Measurements from ENCODE around the gene ZNF219. TPM values are rescaled to one million over a fixed set of nuclear protein-coding genes. Genes with fewer than 3 reads are reported as not detected.

ZNF219 gene
- total and polyA plus RNA-seq, 2 of the 13 experiments (the other 11 are each of a cell fraction or from before 2014, with no cell fraction given) = 34.5 to 36.6 TPM

- peak; percentile 73 for FAIRE-seq
- TF ChIP-seq ZNF362 (CRISPR knock-in tag; IDR thresholded peaks at IDR 0.05; ENCODE audit: borderline replicate concordance) (no peak), DMTF1 (CRISPR knock-in tag; IDR thresholded peaks at IDR 0.05) (no peak), PHF5A (CRISPR knock-in tag; IDR thresholded peaks at IDR 0.05; ENCODE audit: low read depth, unreplicated experiment) (peak; percentile 56), ZNF138 (CRISPR knock-in tag; IDR thresholded peaks at IDR 0.05; ENCODE audit: low read depth) (no peak), ZNF20 (CRISPR knock-in tag; IDR thresholded peaks at IDR 0.05) (no peak), PRDM4 (CRISPR knock-in tag; IDR thresholded peaks at IDR 0.05; ENCODE audit: borderline replicate concordance) (no peak), KIAA2018 (CRISPR knock-in tag; IDR thresholded peaks at IDR 0.05; ENCODE audit: borderline replicate concordance) (no peak)
These were observed 54.4 kb downstream of the ZNF219 start for GRCh38 chr14:21043974-21044618.

More at GRCh38 chr14:21043974-21044618, 54.4 kb downstream of the ZNF219 start:
- H3K27ac ChIP-seq (ENCODE audit: extremely low read length, insufficient read depth, low read length) = peak overlapping the region; percentile 83
- peaks cover 75% of the 10 kb centered on the region for H3K4me1 ChIP-seq (ENCODE audit: insufficient read depth, low read length)
- WGBS (ENCODE audit: low lambda C conversion rate) = 19% methylated on average over 6 of the region's 6 CpGs
- no peaks in the 10 kb centered on the region for H3K27me3 ChIP-seq (ENCODE audit: control insufficient read depth in 1 of 2, insufficient read depth in 2 of 2, low read length in 2 of 2)
- peak; percentile 42 for ATAC-seq
- no peaks in the 10 kb centered on the region for H3K36me3 ChIP-seq (replicated peaks in 1 of 2; ENCODE audit: control insufficient read depth in 1 of 2, insufficient read depth in 2 of 2, low read length in 2 of 2)
- ChIA-PET POLR2A (interaction anchor here (1.2 to 2.3 kb wide), 9 partner anchors 8 to 358 kb away, joined by 3 to 18 read pairs (median 7); partner anchors contain the start of genes ARHGEF40 and NDRG2), CTCF (ENCODE audit: low intra/inter-chr PET ratio, low total read pairs) (interaction anchor here (0.9 to 2.2 kb wide), 2 partner anchors 29 to 48 kb away, joined by 4 to 8 read pairs; no protein-coding TSS in a partner anchor)
- H3K9ac ChIP-seq (ENCODE audit: insufficient read depth, low read depth, low read length) = peak overlapping the region; percentile 14; the same call in 1 of the 2 replicates
- H3K4me2 ChIP-seq (ENCODE audit: low read depth, low read length) = peak overlapping the region; percentile 52
- H3K4me3 ChIP-seq (replicated peaks in 1 of 3; ENCODE audit: insufficient read depth in 1 of 3, low read depth in 2 of 3, low read length in 3 of 3) = 0 out of 6 replicates have a peak overlapping the region, but pooled peaks of 1 of the 3 experiments have one; percentile 15
- no TSS peak for BruUV-seq (replicated peaks)
- in situ Hi-C loops (cut with HindIII; ENCODE audit: extremely low pct_ligation_motif_present, low pct_unique_long_range_greater_than_20kb) (loop anchor here (5.0 kb wide), 1 partner anchor 187 kb away; no protein-coding TSS in a partner anchor), intact Hi-C loops (cut with micrococcal nuclease; ENCODE audit: unreplicated experiment) (no loop called here)
- H3K79me2 ChIP-seq (ENCODE audit: insufficient read depth, low read length) = no peaks in the 10 kb centered on the region
- no peaks in the 10 kb centered on the region for H3K9me3 ChIP-seq (ENCODE audit: low read length)
- no peak overlapping the region for H2AFZ ChIP-seq (ENCODE audit: low read length)
- peak; percentile 78 for DNase-seq (ENCODE audit: low spot score)
- no peaks in the 10 kb centered on the region for H4K20me1 ChIP-seq (ENCODE audit: insufficient read depth, low read length)

Data from HepG2 (cell line).